Stimulated activated CD4-positive, alpha-beta T cell treated with anti-CD3 and anti-CD28 coated beads, Interleukin-1b, Interleukin-23, amount 100 ng/mL, for 48 hours (primary cell): ENCODE measurements around the gene COMMD3.

Experiments used
- DNase-seq: peaks from one replicate; pipeline ENCODE4 v3.0.0-alpha.2; 2020

The COMMD3 gene

DNA sequence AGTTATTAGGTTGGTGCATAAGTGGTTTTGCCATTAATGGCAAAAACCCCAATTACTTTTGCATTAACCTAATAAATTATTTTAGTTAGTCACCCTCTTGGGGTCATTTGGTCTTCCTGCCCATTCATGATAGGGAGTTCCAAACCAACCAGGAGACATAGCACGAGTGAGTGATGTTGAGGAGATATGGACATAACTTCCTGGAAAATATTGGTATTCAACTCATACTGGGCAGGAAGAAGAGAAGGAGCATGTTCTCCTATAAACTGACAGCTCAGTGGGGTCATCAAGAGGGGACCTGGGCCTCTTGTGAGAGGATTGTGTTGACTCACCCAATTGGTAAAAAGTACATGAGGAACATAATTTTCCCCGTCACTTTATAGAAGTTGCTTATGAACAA, 52.8 kb downstream of the COMMD3 start:
- no peak for DNase-seq

DNA sequence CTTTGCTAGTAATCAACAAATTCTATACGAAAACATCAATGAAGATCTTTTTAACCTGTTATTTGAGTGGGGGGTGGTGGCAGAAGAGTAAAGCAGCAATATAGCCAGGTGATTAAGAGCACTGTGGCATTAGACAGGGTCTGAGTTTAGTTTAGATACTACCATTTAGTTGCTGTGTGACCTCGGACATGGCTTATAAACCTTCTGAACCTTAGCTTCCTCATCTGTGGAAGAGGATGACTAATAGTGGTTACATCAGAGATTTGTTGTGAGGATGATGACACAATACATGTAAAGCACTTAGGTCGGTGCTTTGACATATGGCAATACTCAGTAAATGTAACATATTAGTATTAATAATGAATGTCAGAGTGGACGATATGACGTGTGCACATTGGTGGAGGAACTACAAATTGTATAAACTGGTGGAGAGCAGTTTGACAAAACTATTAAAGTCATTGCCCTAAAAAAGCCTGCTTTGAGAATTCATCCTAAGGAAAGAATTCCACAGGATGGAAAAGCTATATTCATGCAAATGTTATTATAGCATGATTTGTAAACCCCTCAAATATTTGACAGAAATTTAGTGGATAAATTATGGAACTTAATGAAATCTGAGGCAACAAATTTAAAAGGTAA, 53.4 kb downstream of the COMMD3 start:
- DNase-seq: no peak
